ENCODE results near the gene ICOS.

- TF ChIP-seq CTCF (IDR thresholded peaks at IDR 0.05; ENCODE audit: low read length) (no peak), EZH2phosphoT487 (IDR thresholded peaks at IDR 0.05; ENCODE audit: low read length) (no peak)
Measured at GRCh38 chr2:203887677-203888076, 48.9 kb upstream of the ICOS start.

All from MM.1S (cell line).